Measurements from ENCODE around the gene EME1.
"Not testable (repeated sequence)": the region's sequence is repeated elsewhere in the genome, so short reads cannot be mapped to it uniquely, and the experiment has no call there.

The EME1 gene

DNA sequence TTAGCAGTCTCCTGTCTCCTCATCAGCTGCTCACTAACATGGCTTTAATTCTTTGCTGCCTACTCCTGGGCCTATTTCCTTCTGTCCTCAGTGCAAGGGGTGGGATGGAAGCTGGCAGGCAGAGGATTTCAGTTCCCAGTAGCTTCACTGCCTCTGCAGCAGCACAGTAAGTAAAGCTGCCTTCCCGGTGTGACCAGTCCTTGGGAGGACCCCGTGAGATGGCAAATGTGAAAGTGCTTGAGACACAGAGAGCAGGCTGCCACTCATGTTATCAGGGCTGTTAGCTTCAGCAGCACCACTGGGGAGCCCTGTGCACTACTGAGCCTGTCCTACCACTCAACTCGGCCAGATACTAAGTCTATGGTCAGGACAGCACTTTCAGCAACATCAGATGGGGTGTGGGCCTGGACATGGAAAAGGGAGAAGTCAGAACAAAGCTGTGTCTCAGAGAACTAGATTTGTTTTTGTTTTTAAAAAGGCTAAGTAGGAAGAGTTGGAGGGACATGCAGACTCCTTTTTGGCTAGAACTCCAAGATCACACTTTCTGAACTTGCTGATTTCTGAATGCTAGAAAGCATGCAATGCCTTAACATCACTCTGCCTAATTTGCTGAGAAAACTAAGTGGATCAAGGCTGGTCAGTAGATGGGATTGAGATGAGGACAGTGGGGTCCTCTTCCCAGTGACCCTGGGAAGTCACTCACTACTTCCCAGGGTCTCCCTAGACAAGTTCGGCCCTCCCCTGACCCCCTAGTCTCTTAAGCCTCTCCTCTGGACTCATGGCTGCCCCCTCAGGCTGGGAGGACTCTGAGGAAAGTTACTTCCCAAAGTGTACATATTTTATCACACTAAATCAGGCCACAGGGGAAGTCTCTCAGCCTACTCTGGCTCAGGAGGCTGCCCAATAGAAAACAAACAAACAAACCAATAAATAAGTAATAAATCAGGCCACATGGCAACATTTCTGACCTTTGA, 54.1 kb downstream of the EME1 start:
- DNase-seq = peak; percentile 55

GRCh38 chr17:50428126-50428525, 55.1 kb downstream of the EME1 start:
- not testable (repeated sequence) for DNase-seq

DNA sequence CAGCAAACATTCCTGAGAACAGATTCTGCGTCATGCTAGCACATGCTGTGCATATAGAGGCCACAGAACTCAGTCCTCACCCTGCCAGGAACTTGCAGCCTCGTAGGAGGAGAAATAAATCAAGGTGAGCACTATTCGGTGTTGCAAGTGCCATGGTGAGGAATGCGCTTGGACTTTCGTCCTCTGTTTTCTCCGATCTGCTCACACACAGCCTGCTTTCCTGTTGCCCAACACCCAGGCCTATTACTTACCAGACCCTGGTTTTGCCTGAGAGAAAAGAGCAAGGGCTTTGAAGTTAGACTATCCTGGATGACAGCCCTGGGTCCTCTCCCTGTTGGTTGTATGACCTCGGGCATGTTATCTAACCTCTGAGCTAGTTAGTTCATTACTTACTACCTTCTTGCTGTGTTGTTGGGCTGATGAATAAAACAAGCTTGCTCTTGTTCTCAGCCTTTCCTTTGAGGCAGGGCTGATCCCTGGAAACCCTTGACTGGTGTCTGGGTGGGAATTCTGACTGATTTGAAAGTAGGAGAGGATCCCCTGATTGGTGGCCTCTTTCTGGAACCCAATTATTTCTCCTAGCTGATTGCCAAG, 55.9 kb downstream of the EME1 start:
- DNase-seq = no peak

DNA sequence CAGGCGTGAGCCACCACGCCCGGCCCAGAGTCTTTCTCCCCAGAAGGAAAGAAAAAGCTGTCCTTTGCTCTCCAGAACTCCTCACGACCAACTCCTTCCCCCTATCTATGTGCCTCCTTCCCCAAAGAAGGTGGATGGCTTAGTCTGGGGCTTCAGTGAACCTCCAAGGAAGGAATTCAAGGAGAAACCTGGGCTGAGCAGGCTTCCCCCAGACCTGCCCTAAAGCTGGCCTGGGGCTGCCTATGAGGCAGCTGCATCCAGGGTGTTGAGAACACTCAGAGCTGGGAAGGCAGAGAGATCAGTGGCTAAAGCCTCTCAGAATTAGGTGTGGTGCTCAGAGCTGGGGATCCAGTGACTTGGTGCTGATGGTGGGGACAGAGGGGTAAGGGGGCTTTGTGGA, 56.8 kb downstream of the EME1 start:
- DNase-seq = no peak
